SJSA1 (cell line): Measurements from ENCODE around the gene SCN9A. TPM values are rescaled to one million over a fixed set of nuclear protein-coding genes. Genes with fewer than 3 reads are reported as not detected.

Experiments
- DNase-seq, 2 experiments: peaks; one replicate each; pipeline ENCODE4 v3.0.0-alpha.2; 2015 to 2020; ENCODE audit warnings: low spot score in 2 of 2, low read depth in 1 of 2
- H3K27ac ChIP-seq: fragments of 250-450 bp; sonication (Bioruptor Pico); 2 replicates; pipeline ENCODE4 v1.5.1; 2020; ENCODE audit warnings: mild to moderate bottlenecking, moderate library complexity
- H3K27me3 ChIP-seq: fragments of 250-450 bp; sonication (Bioruptor Pico); replicated peaks from 2 replicates; pipeline ENCODE4 v1.5.1; 2020; ENCODE audit warnings: mild to moderate bottlenecking, moderate library complexity
- H3K36me3 ChIP-seq: fragments of 250-450 bp; sonication (Bioruptor Pico); 2 replicates; pipeline ENCODE4 v1.5.1; 2020; ENCODE audit warnings: mild to moderate bottlenecking
- H3K4me1 ChIP-seq: fragments of 250-450 bp; sonication (Bioruptor Pico); replicated peaks from 2 replicates; pipeline ENCODE4 v1.6.1; 2021; ENCODE audit warnings: mild to moderate bottlenecking
- H3K4me3 ChIP-seq: fragments of 250-450 bp; sonication (Bioruptor Pico); 2 replicates; pipeline ENCODE4 v1.5.1; 2020; ENCODE audit warnings: mild to moderate bottlenecking
- H3K9me3 ChIP-seq: fragments of 250-450 bp; sonication (Bioruptor Pico); replicated peaks from 2 replicates; pipeline ENCODE4 v1.5.1; 2020; ENCODE audit warnings: mild to moderate bottlenecking
- total RNA-seq: library from RNA; depleted of rRNA; stranded (reverse); fragments of >200 nt; shearing (Covaris generic); gene quantifications from 2 replicates; pipeline ENCODE4 v1.2.3, GENCODE V29; 2014

SCN9A gene
- total RNA-seq, 1 experiment from 2014 or later = 19.9 TPM

- no peak overlapping the region for H3K4me3 ChIP-seq
- DNase-seq = no peak
- no peaks in the 10 kb centered on the region for H3K36me3 ChIP-seq
- no peaks in the 10 kb centered on the region for H3K9me3 ChIP-seq
- no peak overlapping the region for H3K27ac ChIP-seq
- H3K4me1 ChIP-seq = no peaks in the 10 kb centered on the region; the same call in 1 of the 2 replicates
- H3K27me3 ChIP-seq = no peaks in the 10 kb centered on the region
These were observed 187.7 kb downstream of the SCN9A start for GRCh38 chr2:166188084-166188483.

GRCh38 chr2:166184789-166185188 lies 191.0 kb downstream of the SCN9A start:
- Histone ChIP-seq H3K27ac (no peak overlapping the region), H3K4me1 (peaks cover 24% of the 10 kb centered on the region), H3K4me3 (no peak overlapping the region), H3K9me3 (no peaks in the 10 kb centered on the region), H3K36me3 (no peaks in the 10 kb centered on the region), H3K27me3 (no peaks in the 10 kb centered on the region)
- DNase-seq = no peak

- no peaks in the 10 kb centered on the region for H3K27me3 ChIP-seq
- H3K4me3 ChIP-seq = no peak overlapping the region
- no peaks in the 10 kb centered on the region for H3K9me3 ChIP-seq
- peaks cover 24% of the 10 kb centered on the region for H3K4me1 ChIP-seq
- peak in 1 of 2 experiments; percentile 70 for DNase-seq
- H3K27ac ChIP-seq = peak overlapping the region; percentile 42
- H3K36me3 ChIP-seq = no peaks in the 10 kb centered on the region
These were observed 194.0 kb downstream of the SCN9A start for GRCh38 chr2:166181813-166182154.

GRCh38 chr2:166180951-166181812 lies 194.6 kb downstream of the SCN9A start:
- no peaks in the 10 kb centered on the region for H3K27me3 ChIP-seq
- H3K9me3 ChIP-seq = no peaks in the 10 kb centered on the region
- H3K4me3 ChIP-seq = no peak overlapping the region
- peak; percentile 48 to 67 for DNase-seq
- H3K27ac ChIP-seq = peak overlapping the region; percentile 42; the same call in 1 of the 2 replicates
- H3K4me1 ChIP-seq = peaks cover 24% of the 10 kb centered on the region
- H3K36me3 ChIP-seq = no peaks in the 10 kb centered on the region

- no peaks in the 10 kb centered on the region for H3K9me3 ChIP-seq
- no peak overlapping the region for H3K4me3 ChIP-seq
- DNase-seq = peak in 1 of 2 experiments; percentile 12
- peaks cover 24% of the 10 kb centered on the region for H3K4me1 ChIP-seq
- H3K36me3 ChIP-seq = no peaks in the 10 kb centered on the region
- no peak overlapping the region for H3K27ac ChIP-seq
- H3K27me3 ChIP-seq = no peaks in the 10 kb centered on the region
These were observed 196.5 kb downstream of the SCN9A start for GRCh38 chr2:166179201-166179600.

- Histone ChIP-seq H3K27ac (no peak overlapping the region), H3K4me3 (no peak overlapping the region), H3K27me3 (no peaks in the 10 kb centered on the region), H3K9me3 (no peaks in the 10 kb centered on the region), H3K4me1 (no peaks in the 10 kb centered on the region), H3K36me3 (no peaks in the 10 kb centered on the region)
- no peak for DNase-seq
These were observed 202.5 kb downstream of the SCN9A start for GRCh38 chr2:166173263-166173662.

GRCh38 chr2:166171216-166171615 lies 204.5 kb downstream of the SCN9A start:
- Histone ChIP-seq H3K4me1 (peaks cover 5% of the 10 kb centered on the region), H3K27me3 (no peaks in the 10 kb centered on the region), H3K9me3 (no peaks in the 10 kb centered on the region), H3K4me3 (no peak overlapping the region), H3K36me3 (no peaks in the 10 kb centered on the region), H3K27ac (no peak overlapping the region)
- no peak for DNase-seq

- peaks cover 5% of the 10 kb centered on the region for H3K4me1 ChIP-seq
- no peak overlapping the region for H3K4me3 ChIP-seq
- no peaks in the 10 kb centered on the region for H3K9me3 ChIP-seq
- H3K36me3 ChIP-seq = no peaks in the 10 kb centered on the region
- H3K27me3 ChIP-seq = no peaks in the 10 kb centered on the region
- DNase-seq = no peak
- H3K27ac ChIP-seq = no peak overlapping the region
These were observed 205.4 kb downstream of the SCN9A start for GRCh38 chr2:166170356-166170755.

GRCh38 chr2:166167449-166167848 lies 208.3 kb downstream of the SCN9A start:
- DNase-seq = peak in 1 of 2 experiments; percentile 21
- H3K9me3 ChIP-seq = no peaks in the 10 kb centered on the region
- H3K4me1 ChIP-seq = peaks cover 5% of the 10 kb centered on the region

GRCh38 chr2:166163775-166164174 lies 212.0 kb downstream of the SCN9A start:
- DNase-seq = no peak
- H3K4me1 ChIP-seq = peaks cover 5% of the 10 kb centered on the region
- H3K27me3 ChIP-seq = no peaks in the 10 kb centered on the region; the same call in 1 of the 2 replicates
- no peaks in the 10 kb centered on the region for H3K9me3 ChIP-seq
- H3K36me3 ChIP-seq = no peaks in the 10 kb centered on the region
- H3K27ac ChIP-seq = no peak overlapping the region
- no peak overlapping the region for H3K4me3 ChIP-seq

More at GRCh38 chr2:166167449-166167848, 208.3 kb downstream of the SCN9A start:
- H3K27me3 ChIP-seq = no peaks in the 10 kb centered on the region
- H3K36me3 ChIP-seq = no peaks in the 10 kb centered on the region
- no peak overlapping the region for H3K27ac ChIP-seq
- no peak overlapping the region for H3K4me3 ChIP-seq

- no peak overlapping the region for H3K27ac ChIP-seq
- H3K27me3 ChIP-seq = no peaks in the 10 kb centered on the region; the same call in 1 of the 2 replicates
- H3K4me1 ChIP-seq = no peaks in the 10 kb centered on the region
- no peaks in the 10 kb centered on the region for H3K9me3 ChIP-seq
- no peaks in the 10 kb centered on the region for H3K36me3 ChIP-seq
- no peak overlapping the region for H3K4me3 ChIP-seq
- no peak for DNase-seq
These were observed 217.2 kb downstream of the SCN9A start for GRCh38 chr2:166158546-166158945.

GRCh38 chr2:166157578-166157977 lies 218.2 kb downstream of the SCN9A start:
- no peak overlapping the region for H3K4me3 ChIP-seq
- no peaks in the 10 kb centered on the region for H3K4me1 ChIP-seq
- H3K27ac ChIP-seq = no peak overlapping the region
- DNase-seq = no peak
- no peaks in the 10 kb centered on the region; the same call in 1 of the 2 replicates for H3K27me3 ChIP-seq
- no peaks in the 10 kb centered on the region for H3K9me3 ChIP-seq
- H3K36me3 ChIP-seq = no peaks in the 10 kb centered on the region

- H3K36me3 ChIP-seq = no peaks in the 10 kb centered on the region
- no peak overlapping the region for H3K4me3 ChIP-seq
- DNase-seq = no peak
- H3K9me3 ChIP-seq = no peaks in the 10 kb centered on the region
- H3K27me3 ChIP-seq = no peaks in the 10 kb centered on the region; the same call in 1 of the 2 replicates
- no peaks in the 10 kb centered on the region for H3K4me1 ChIP-seq
- H3K27ac ChIP-seq = no peak overlapping the region
These were observed 218.7 kb downstream of the SCN9A start for GRCh38 chr2:166156985-166157490.

GRCh38 chr2:166155589-166155988 lies 220.2 kb downstream of the SCN9A start:
- no peaks in the 10 kb centered on the region for H3K9me3 ChIP-seq
- no peaks in the 10 kb centered on the region for H3K36me3 ChIP-seq
- DNase-seq = no peak
- H3K4me3 ChIP-seq = no peak overlapping the region
- H3K27ac ChIP-seq = no peak overlapping the region
- H3K27me3 ChIP-seq = no peaks in the 10 kb centered on the region; the same call in 1 of the 2 replicates
- H3K4me1 ChIP-seq = no peaks in the 10 kb centered on the region
